Panc1 (cell line): ENCODE data around the gene C3orf80.

ENCODE experiments used
- CTCF ChIP-seq: fragments of 450-650 bp; IDR thresholded peaks from 2 replicates; pipeline ENCODE4 v1.5.1; 2017; ENCODE audit warnings: mild to moderate bottlenecking
- REST ChIP-seq, 2 experiments: IDR thresholded peaks; 2 replicates each; pipeline ENCODE4 v1.6.1; 2011 to 2012; ENCODE audit warnings: low read depth in 2 of 2, control low read depth in 1 of 2, low read length in 1 of 2, mild to moderate bottlenecking in 1 of 2, moderate library complexity in 1 of 2; ENCODE audit not compliant: insufficient read depth in 1 of 2
- SIN3A ChIP-seq: IDR thresholded peaks from 2 replicates; pipeline ENCODE4 v1.6.1; 2012; ENCODE audit warnings: low read depth, mild to moderate bottlenecking, low read length, moderate library complexity, borderline replicate concordance; ENCODE audit not compliant: insufficient read depth

DNA sequence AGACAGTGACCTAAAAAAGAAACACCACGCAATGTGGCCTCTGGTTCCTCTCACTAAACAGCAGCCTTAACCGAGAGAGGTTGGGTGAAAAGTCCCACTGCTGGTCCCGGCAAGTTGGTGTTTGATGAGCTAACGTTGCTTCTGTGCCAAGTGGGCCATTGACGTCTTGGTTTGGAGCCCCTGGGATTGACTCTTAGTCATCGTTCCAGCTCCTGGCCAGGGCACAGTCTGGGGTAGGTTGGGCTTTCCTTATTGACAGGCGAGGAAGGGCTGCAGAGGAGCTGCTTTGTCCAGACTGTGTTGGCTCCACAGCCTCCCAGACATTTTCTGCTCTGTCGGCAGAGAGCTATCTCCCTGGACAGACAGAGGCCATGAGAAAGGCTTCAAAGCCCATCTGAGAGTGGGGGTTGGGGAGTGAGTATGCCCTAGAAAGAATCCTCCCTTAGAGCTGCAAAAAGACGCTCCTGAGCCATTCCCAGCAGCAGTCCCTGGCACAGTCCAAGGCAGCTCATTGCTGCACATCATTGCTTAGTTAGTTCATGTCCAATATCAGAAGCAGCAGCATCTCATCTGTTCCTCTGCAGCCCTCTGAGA is 28.6 kb upstream of the C3orf80 start:
- TF ChIP-seq CTCF = no peak
- TF ChIP-seq SIN3A = no peak
- no peak for TF ChIP-seq REST (IDR thresholded peaks at IDR 0.05; ENCODE audit: insufficient read depth in 1 of 2, low read depth in 2 of 2, low read length in 1 of 2)
